Stimulated activated CD4-positive, alpha-beta T cell treated with anti-CD3 and anti-CD28 coated beads, Interleukin-2, amount 100 ng/mL, for 4 hours (primary cell): ENCODE data around the gene PGLYRP3.
"Not testable (repeated sequence)": the region's sequence is repeated elsewhere in the genome, so short reads cannot be mapped to it uniquely, and the experiment has no call there.

Experiments
- DNase-seq: peaks from one replicate; pipeline ENCODE4 v3.0.0-alpha.2; 2020; ENCODE audit warnings: low read depth

PGLYRP3 gene

DNA sequence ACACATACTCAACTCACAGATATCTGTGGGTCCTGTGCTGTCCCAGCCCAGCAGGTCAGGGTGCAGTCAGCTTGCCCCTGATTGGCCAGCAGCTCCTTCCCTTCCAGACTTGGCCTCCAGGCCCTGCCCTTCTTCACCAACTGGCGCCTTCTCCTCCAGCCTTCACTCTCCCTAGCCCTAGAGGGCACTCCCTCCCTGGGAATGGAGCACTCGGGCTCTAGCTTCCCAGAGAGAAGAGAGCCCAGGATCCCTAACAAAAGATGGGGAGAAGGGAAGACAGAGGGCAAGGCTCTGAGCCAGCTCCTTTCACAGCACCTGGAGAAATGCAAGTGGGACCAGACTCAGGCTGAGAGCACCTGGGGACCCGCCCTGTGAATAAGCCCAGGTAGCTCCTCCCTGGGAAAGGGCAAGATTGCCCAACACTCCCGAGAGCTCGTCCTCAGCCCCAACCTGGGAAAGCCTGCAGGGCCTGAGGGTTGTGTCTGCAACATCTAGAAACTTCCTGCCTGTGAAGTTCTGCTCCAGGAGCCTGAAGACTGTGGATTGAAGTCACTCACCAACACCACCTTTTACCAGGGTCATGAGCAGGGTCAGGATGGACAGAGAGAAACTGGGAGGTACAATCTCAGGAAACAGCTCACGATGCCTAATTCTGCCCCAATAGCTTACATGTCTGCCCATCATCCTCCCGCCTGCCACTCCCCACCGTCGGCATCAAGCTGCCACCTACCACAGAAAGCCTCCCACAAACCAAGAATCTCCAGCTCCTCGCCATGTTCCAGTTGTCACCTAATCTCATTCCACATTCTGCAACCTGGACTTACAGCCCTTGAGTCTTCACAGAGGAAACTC, 36.0 kb upstream of the PGLYRP3 start, which contains the start of gene PGLYRP4:
Gene PGLYRP4, minus strand, starts transcription at position 331 of the 852 bp plus-strand sequence. CDS start 909 bp downstream, outside the sequence.
- no peak for DNase-seq

DNA sequence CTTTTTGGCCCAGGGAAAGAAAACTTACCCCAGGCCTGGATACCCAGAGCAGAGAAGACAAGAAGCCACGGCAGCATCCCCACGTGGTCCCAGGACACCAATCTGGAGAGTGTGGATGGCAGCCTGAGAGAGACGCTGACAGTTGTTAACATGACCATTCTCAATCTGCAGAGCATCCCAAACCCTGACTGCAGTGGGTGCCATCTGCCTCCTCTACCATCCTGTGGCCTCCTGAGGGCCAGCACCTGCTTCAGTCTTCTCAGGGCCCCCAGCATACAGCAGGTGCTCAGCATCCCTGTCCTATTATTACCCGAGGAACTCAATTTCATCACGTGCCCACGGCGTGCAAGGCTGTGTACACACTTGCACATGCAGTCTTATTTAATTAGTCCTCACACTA, 35.1 kb upstream of the PGLYRP3 start:
- DNase-seq, result no peak

DNA sequence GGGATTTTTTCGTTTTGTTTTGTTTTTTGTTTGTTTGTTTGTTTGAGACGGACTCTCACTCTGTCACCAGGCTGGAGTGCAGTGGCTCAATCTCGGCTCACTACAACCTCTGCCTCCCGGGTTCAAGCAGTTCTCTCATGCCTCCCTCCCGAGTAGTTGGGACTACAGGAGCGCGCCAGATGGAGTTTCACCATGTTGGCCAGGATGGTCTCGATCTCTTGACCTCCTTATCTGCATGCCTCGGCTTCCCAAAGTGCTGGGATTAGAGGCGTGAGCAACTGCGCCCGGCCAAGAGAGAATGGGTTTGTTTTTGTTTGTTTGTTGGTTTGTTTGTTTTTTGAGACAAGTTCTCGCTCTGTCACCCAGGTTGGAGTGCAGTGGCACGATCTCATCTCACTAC, 34.3 kb upstream of the PGLYRP3 start:
- DNase-seq, result not testable (repeated sequence)

DNA sequence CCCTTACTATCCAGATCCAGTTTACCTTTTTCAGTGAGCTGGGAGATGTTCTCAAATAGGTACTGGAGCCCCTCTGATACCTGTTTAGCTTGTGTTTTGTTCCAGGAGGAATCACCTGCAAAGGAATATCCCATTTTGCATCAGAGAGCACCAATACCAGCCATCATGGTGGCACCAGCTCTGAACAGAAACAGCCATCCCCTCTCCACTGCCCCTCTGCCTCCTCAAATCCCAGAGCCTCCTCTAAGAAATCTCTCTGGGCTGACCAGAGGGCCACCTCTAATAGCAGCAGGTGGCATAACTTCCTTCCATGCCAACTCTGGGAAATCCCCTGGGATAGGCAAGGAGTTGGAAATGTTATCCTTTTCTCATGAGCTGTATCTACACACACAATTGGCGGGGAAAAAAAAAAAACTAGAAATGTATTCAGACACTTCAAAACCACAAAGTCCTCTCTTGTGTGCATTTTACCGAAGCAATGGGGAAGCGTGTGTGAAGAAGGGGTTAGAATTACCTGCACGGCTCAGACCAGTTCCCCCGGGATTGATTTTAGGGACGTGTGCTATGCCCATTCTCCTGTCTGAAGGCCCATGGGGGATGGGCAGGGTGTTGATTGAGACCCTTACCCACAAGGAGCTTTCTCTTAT, 33.4 kb upstream of the PGLYRP3 start:
- DNase-seq, result no peak

DNA sequence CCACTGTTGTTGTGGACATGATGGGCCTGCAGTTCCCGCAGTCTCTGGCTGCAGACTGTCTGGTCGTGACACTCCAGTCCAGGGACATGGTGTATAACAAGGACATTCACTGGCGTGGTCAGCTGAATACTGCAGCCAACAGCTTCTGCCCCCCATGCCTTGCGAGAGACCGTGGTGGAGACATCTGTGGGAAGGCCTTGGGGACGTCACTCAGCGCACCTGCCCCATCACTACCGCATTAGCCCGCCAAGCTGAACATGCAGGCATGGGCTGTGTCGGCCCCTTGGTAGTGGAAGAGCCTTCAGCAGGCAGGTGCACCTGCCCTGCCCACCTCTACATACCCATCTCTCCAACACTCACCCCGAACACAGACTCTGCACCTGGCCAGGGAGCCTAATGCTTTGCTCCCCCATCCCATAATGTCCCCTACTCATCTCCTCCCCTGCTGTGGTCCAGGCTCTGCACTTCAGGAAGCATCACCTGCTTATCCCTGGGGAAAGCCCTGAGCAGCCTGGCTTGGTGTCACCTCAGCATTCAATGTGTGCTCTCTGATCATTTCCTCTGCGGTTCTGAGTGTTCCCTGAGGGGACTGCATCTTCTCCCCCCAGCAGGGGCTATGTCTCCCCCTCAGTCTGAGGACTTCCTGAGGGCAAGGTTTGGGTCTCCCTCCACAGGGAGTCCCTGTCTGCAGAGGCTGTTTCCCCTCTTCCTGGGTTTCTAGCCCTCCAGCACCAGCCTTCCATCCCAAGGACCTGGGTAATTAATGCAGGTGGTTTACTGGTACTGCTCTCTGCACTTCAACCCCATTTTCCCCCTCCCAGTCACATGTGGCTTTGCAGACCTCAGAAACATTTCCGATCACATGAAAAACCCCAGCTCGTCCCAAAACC, 32.7 kb upstream of the PGLYRP3 start:
- no peak for DNase-seq

DNA sequence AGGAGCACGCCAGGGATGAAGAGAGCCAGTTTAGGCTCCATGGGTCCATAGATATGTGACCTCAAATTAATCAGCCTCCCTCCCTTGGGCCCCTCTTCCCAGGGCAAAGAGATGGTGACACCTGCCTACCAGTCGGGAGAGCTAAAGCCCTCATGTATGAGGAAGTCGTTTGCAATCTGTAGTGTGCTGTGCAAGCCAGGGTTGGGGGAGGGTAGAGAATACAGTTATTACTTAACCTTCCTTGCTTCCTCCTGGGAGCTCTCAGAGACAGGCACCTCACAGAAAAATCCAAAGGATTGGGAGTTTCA, 31.9 kb upstream of the PGLYRP3 start:
- DNase-seq, result no peak

DNA sequence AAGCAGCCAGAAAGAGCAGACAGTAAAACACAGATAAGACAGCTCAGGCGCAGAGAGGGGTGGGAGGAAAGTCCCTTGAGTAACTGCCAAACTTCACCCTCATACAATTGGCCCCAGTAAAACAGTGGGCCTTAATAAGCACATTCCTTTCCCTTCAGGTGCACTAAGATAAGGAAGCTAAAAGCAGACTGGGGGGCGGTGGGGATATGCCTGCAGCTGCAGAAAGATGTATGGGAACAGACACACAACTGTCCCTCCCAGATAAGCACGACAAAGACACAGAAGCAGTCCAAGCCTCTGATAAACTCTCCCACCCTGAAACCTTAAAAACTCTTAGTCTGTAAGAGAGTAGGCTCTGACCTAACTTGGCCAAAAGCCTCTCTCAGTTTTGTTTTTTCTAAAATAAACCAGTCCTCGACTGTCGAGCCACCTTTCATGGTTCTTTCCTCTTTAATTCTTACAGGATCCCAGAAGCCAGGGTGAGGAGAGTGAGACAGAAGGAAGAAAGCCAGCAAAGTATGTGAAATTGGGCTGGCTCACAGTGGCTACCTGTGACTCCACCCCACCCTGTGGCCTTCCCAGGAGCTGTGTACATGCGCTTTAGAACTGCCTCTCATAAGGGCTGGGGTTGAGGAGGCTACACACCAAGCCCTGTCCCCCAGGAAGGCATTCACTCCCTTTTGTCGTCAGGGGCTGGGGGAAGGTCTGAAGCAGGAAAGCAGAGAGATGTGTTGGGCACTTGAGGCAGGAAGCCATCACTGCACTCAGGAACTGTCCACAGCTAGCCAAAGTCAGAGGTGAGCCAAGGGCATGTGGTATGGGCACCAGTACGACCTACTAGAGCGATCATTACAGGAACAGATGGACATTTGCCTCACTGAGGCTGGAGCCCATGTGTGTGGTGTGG, 31.3 kb upstream of the PGLYRP3 start:
- no peak for DNase-seq

DNA sequence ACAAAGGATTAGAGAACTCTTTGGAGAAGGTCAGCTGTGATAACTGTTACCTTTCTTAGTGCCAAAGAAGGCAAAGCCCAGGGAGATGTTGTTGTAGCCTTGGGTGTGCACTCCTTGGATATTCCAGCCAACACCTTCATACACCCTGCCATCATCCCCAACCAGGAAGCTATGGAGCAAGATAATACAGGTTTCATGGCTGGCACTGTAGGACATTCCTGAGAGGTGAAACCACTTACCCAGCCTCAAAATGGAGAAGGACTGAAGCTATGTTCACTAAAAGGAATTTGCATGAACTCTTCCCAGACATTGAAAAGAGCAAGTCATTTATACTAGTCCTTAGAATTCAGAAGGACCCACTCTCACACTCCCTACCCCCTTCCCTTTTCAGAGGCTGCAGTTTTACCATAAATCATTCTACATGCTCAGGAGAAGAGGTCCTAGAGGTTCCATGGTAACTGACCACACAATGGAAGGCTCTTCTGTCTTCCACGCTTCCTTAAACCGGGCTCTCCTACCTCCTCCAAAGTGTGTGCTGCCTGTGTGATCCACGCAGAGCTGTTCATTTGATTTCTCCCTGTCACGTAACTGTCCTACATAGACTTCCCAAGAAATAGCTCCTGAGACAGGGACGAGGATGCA, 30.4 kb upstream of the PGLYRP3 start:
- no peak for DNase-seq

DNA sequence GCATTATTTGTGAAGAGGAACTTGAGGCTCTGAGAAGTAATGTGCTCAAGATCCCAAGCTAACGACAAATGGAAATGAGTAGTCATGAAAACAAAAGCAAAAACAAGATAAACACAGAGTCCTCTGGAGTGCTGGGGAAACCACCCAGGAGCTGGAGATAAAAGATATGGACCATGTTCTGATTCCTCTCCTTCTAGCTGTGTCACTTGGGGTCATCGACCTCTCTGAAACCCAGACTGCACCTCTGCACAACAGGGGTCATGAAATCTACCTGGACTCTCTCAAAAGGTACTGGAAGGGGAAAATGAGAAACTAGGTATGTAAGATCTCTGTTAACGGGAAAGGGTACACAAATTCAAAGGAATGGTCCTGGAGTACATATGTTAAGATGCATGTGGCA, 29.4 kb upstream of the PGLYRP3 start:
- no peak for DNase-seq

DNA sequence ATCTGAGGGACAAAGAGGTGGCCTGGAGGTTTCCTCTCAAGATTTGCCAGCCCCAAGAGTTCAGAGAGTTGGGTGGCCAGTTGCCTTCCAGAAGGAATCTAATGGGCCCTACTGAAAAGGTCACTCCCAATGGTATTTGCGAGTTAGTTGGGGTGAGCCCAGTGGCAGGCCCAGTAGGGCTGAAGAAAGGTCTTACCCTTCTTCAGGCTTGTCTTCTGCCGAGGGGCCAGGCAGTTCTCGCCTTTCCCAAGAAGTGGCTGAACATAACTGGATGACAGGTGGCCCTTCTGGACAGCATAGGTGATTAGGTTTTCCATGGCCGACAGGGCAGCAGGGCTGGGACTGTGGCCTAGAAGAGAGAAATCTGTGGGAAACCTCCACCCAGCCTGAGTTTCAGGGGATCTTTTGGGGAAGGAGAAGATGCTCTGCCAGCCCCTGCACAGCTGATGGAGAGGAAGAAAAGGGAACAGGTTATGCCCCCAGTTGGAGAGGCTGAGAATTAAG, 28.7 kb upstream of the PGLYRP3 start:
- DNase-seq, result no peak

DNA sequence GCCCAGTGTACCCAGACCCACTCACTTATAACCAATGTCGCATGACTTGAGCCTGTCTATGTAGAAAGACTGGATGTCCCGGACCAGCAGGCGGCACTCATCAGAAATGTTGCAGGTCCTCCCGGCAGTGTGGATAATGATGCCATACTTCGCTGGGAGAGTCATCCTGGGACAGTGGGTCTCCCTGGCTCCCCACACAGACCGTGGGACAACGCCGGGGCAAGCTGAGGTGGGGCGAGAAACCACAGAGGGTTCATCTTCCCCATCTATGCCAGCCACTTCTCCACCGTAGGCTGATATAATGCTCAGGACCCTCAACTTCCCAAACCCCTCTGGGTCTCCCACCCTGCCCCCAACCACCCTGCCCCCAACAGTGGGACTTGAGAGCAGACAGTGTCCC, 27.6 kb upstream of the PGLYRP3 start:
- no peak for DNase-seq

DNA sequence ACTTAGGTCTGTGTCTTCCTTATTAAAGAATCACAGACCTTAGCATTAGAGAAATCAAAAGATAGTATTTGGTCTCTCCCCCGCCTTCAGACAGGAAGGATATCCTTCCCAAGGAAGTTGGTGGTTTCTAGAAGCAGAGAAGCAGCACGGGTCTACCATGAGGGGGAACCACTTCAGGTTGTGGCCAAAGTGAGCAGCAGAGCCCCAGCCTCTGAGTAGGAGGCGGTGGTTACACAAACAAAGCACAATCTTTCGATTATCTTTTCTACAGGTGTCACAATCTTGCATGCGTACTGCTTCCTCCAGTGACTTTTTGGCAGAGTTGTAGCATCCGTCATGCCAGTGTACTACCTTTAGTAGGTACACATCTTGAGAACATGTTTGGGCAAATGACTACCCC, 27.1 kb upstream of the PGLYRP3 start:
- no peak for DNase-seq

DNA sequence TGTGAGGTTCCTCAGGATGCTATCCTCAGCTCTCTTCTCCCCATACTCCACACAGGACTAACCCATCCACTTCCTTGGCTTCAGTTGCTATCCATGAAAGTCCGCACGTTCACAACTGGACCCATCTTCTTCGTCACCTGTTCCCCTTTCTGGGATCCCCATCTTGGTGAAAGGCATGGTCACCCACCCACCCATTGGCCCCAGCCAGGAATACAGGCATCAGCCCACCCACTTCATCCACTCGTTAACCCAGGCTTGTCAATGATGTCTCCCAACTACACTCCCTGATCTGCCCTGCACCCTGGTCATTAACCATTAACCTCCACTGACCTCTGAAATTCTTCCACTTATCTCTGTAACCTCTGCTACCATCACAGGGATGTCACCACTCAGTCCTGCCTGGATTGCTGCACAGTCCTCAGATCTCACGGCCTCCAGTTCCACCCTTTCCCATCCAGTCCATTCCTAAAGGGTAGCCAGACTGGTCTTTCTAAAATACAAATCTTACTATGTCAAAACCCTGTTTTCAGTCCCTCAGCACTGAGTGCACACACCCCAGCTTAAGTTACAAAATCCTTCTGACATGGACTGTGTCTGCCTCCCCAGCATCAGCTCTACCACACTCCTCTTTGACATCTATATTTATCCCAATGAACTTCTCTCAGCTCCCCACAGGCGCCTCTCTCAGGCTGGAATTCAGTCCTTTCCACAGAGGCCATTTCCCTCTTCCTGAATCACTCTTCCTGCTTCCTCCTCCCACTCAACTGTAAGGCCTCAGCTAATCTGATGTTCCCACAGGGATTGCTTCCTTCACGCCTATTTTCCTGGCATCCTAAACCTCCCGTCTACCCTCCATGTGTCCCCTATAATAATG, 25.5 kb upstream of the PGLYRP3 start:
- no peak for DNase-seq

DNA sequence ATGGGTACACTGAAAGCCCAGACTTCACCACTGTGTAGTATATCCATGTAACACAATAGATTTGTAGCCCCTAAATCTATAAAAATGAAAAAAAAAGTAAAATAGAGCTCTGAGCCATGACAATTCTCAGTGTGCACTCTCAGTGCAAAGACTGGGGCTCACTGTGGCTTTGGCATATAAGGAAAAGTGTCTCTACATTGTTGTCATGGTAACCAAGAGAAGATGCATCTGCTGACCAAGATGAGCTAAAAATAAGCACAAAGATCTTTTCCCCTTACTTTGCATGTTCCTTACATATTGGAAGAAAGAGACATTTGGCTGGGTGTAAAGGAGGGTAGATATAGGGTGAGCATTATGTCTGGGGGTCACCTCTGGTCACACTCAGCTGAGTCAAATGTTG, 23.9 kb upstream of the PGLYRP3 start:
- no peak for DNase-seq

DNA sequence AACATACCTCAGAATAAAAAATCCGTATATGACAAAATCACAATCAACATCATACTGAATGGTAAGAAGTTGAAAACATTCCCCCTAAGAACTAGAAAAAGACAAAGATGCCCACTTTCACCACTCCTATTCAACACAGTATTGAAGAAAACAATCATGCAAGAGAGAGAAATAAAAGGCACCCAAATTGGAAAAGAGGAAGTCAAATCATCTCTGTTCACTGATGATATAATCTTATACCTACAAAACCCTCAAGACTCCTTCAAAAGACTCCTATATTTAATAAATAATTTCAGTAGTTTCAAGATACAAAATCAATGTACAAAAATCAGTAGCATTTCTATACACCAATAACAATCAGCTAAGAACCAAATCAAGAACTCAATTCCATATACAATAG, 21.1 kb upstream of the PGLYRP3 start:
- DNase-seq, result no peak

DNA sequence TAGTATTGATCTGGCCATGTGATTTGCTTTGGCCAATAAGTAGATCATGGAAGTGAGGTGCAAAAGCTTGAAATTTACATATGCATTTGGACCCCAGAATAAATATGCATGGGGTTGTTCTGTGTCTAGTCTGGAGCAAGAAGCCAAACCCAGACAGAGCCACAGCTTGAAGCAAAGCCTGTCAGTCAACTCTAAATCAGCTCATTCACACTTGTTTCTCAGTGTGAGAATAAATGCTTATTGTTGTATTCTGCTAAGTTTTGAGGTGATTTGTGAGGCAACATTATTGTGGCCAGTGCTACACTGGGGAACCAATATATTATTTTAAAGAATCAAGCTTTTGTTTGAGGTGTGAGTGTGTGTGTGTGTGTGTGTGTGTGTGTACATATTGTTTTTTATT, 12.2 kb upstream of the PGLYRP3 start:
- DNase-seq, result no peak

DNA sequence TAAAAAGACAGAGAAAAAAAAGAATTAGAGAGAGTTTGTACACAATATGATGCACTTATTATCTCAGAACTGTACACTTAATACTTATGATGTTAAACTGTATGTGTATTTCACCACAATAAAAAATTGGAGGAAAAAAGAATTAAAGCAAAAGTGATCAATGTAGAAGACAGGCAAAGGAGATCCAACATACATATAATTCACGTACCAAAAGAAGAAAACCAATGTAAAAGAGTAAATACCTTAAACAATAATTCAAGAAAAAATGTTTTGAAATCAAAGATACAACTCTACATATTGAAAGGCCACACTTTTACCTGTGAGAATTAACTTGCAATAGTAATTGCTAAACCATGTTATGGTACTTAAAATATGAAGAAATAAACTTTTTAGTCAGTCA, 9.8 kb upstream of the PGLYRP3 start:
- no peak for DNase-seq

DNA sequence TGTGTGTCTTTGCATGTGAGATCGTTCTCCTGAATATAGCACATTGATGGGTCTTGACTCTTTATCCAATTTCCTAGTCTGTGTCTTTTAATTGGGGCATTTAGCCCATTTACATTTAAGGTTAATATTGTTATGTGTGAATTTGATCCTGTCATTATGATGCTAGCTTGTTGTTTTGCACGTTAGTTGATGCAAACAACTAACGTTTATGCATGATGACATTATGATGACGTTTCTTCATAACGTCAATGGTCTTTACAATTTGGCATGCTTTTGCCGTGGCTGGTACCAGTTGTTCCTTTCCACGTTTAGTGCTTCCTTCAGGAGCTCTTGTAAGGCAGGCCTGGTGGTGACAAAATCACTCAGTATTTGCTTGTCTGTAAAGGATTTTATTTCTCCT, 5.4 kb upstream of the PGLYRP3 start:
- not testable (repeated sequence) for DNase-seq

DNA sequence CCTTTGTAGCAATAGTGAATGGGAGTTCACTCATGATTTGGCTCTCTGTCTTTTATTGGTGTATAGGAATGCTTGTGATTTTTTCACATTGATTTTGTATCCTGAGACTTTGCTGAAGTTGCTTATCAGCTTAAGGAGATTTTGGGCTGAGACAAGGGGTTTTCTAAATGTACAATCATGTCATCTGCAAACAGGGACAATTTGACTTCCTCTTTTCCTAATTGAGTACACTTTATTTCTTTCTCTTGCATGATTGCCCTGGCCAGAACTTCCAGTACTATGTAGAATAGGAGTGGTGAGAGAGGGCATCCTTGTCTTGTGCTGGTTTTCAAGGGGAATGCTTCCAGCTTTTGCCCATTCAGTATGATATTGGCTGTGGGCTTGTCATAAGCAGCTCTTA, 3.3 kb upstream of the PGLYRP3 start:
- DNase-seq, result not testable (repeated sequence)

DNA sequence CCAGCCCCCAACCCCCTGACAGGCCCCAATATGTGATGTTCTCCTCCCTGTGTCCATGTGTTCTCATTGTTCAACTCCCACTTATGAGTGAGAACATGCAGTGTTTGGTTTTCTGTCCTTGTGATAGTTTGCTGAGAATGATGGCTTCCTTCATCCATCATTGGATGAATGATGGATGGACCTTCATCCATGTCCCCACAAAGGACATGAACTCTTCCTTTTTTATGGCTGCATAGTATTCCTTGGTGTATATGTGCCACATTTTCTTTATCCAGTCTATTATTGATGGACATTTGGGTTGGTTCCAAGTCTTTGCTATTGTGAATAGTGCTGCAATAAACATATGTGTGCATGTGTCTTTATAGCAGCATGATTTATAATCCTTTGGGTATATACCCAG, 1.6 kb upstream of the PGLYRP3 start:
- not testable (repeated sequence) for DNase-seq
